ENCODE measurements around the gene VAV1. TPM values are rescaled to one million over a fixed set of nuclear protein-coding genes. Genes with fewer than 3 reads are reported as not detected.

The VAV1 gene
- total and polyA plus RNA-seq, 2 experiments from 2014 or later, result not detected

DNA sequence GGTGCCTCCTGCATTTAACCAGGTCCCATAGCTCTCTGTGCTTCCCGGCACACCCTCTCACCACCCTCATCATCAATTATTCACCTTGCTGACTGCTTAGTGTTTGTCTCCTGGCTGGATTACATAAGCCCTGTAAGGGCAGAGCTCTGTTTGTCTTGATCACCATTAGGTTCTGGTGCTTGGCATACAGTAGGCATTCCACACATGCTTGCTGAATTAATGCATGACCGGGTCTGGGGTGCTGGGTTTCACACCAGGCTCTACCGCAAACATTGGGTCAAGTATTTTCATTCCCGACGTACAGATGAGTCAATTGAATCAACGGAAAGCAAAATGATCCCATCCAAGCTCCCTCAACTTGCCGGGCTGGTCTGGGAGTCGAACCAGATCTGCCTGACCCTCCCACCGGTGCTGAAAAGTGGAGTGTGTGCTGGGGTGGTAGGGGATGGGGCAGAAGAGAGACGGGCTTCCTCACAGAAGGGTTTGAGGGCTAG is 28.5 kb downstream of the VAV1 start:
- Histone ChIP-seq H3K9ac (no peak overlapping the region), H4K20me1 (ENCODE audit: insufficient read depth) (no peaks in the 10 kb centered on the region), H3K36me3 (ENCODE audit: low read depth) (no peaks in the 10 kb centered on the region), H3K27ac (no peak overlapping the region), H3K27me3 (replicated peaks; ENCODE audit: insufficient read depth) (0 out of 2 replicates have a peak, but pooled peaks cover 3% of the 10 kb centered on the region), H3K4me1 (ENCODE audit: insufficient read depth) (peaks cover 7% of the 10 kb centered on the region), H3K4me3 (peak overlapping the region; percentile 57), H3F3A (ENCODE audit: insufficient read depth) (no peaks in the 10 kb centered on the region), H3K9me3 (ENCODE audit: low read depth) (no peaks in the 10 kb centered on the region), H3K79me2 (ENCODE audit: insufficient read depth) (no peaks in the 10 kb centered on the region), H3K9me2 (ENCODE audit: insufficient read depth) (no peaks in the 10 kb centered on the region), H3K4me2 (ENCODE audit: unreplicated experiment) (peak overlapping the region; percentile 82), H2AFZ (peak overlapping the region; percentile 88)
- TF ChIP-seq EZH2 (IDR thresholded peaks at IDR 0.05; ENCODE audit: insufficient read depth, poor library complexity, severe bottlenecking) (no peak), EZH2phosphoT487 (IDR thresholded peaks at IDR 0.05; ENCODE audit: insufficient read depth, low read depth) (no peak)
- in situ Hi-C loops (cut with MboI), result no loop called here
- 8% methylated on average over 10 of the region's 10 CpGs for WGBS, 2 experiments (ENCODE audit: low coverage in 1 of 2, low lambda C conversion rate in 2 of 2, missing lambda C conversion rate in 2 of 2)
- peak; percentile 86 for DNase-seq

DNA sequence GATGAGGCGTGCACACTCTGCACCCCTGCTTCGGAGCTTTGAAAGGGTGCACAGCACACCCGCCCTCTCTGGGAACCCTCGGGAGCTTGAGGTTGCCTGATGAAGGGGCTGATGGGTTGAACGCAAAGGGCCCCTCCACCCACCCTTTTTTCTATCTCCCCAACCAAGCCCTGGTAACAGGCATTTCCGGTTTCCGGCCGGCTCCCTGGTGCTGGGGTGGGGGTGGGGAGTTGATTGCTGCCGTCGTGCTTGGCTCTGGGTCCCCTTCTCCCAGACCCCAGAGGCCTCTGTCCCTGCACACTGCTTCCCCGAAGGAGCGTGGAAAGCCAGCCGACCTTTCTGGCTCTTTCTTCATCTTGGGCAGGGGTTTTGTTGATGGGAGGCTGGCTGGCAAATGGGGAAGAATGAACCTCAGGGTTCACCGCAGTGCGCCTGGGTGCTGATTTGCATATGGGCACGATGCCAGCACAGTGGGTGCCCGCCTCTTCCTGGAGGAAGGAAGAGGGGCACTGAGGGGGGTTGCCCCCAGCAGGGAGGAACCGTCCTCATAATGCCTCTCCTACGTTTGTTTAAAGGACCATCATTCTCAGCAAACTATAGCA is 29.1 kb downstream of the VAV1 start:
- H3K9me3 ChIP-seq (ENCODE audit: low read depth), result no peaks in the 10 kb centered on the region
- in situ Hi-C loops (cut with MboI), result no loop called here
- peak overlapping the region; percentile 57 for H3K4me3 ChIP-seq
- no peaks in the 10 kb centered on the region for H3K9me2 ChIP-seq (ENCODE audit: insufficient read depth)
- no peaks in the 10 kb centered on the region for H3K79me2 ChIP-seq (ENCODE audit: insufficient read depth)
- 6 to 14% methylated on average over 18 to 19 of the region's 19 CpGs for WGBS, 2 experiments (ENCODE audit: low coverage in 1 of 2, low lambda C conversion rate in 2 of 2, missing lambda C conversion rate in 2 of 2)
- no peak for TF ChIP-seq EZH2phosphoT487 (IDR thresholded peaks at IDR 0.05; ENCODE audit: insufficient read depth, low read depth)
- no peak for TF ChIP-seq EZH2 (IDR thresholded peaks at IDR 0.05; ENCODE audit: insufficient read depth, poor library complexity, severe bottlenecking)
- 0 out of 2 replicates have a peak, but pooled peaks cover 1% of the 10 kb centered on the region for H3K27me3 ChIP-seq (replicated peaks; ENCODE audit: insufficient read depth)
- peaks cover 7% of the 10 kb centered on the region for H3K4me1 ChIP-seq (ENCODE audit: insufficient read depth)
- peak overlapping the region; percentile 82 for H3K4me2 ChIP-seq (ENCODE audit: unreplicated experiment)
- H2AFZ ChIP-seq, result peak overlapping the region; percentile 88
- no peak overlapping the region for H3K27ac ChIP-seq
- peak; percentile 21 for DNase-seq
- no peaks in the 10 kb centered on the region for H4K20me1 ChIP-seq (ENCODE audit: insufficient read depth)
- H3K36me3 ChIP-seq (ENCODE audit: low read depth), result no peaks in the 10 kb centered on the region
- no peaks in the 10 kb centered on the region for H3F3A ChIP-seq (ENCODE audit: insufficient read depth)
- no peak overlapping the region for H3K9ac ChIP-seq

DNA sequence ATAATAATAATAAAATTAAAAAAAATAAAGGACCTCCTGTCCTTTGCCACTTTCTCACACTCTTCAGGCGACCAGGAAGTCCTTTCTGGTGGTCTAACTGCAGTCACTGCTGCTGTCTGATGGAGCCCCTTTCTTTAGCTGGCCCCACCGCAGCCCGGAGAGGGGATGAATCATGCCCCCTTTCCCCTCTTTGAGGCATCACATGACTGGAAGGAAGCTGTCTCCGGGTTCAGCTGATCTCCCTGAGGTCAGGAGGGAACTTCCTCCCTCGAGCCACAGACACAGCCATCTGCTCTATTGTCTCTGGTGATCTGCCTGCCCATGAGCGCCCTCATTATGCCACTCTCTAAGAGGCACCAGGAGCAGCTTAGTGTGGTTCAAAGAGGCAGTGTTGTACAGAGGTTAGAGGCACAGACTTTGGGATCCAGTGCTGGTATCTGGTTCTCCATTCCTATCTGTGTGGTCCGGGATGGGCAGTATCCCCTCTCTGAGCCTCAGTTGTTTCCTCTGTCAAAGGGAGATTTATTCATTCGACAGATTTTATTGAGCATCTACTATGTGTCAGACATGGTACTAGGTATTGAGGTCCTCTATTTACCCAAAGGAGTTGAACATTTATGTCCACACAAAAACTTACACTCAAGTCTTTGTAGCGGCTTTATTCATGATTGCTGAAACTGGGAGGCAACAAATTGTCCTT is 30.0 kb downstream of the VAV1 start:
- Histone ChIP-seq H3K27ac (no peak overlapping the region), H3K9ac (no peak overlapping the region), H4K20me1 (ENCODE audit: insufficient read depth) (no peaks in the 10 kb centered on the region), H3K9me3 (ENCODE audit: low read depth) (no peaks in the 10 kb centered on the region), H3K27me3 (replicated peaks; ENCODE audit: insufficient read depth) (no peaks in the 10 kb centered on the region), H3K4me3 (no peak overlapping the region), H2AFZ (no peak overlapping the region), H3K79me2 (ENCODE audit: insufficient read depth) (no peaks in the 10 kb centered on the region), H3F3A (ENCODE audit: insufficient read depth) (no peaks in the 10 kb centered on the region), H3K4me1 (ENCODE audit: insufficient read depth) (peaks cover 7% of the 10 kb centered on the region), H3K9me2 (ENCODE audit: insufficient read depth) (no peaks in the 10 kb centered on the region), H3K36me3 (ENCODE audit: low read depth) (no peaks in the 10 kb centered on the region), H3K4me2 (ENCODE audit: unreplicated experiment) (no peak overlapping the region)
- 68 to 69% methylated on average over 9 of the region's 9 CpGs for WGBS, 2 experiments (ENCODE audit: low coverage in 1 of 2, low lambda C conversion rate in 2 of 2, missing lambda C conversion rate in 2 of 2)
- TF ChIP-seq EZH2phosphoT487 (IDR thresholded peaks at IDR 0.05; ENCODE audit: insufficient read depth, low read depth) (no peak), EZH2 (IDR thresholded peaks at IDR 0.05; ENCODE audit: insufficient read depth, poor library complexity, severe bottlenecking) (no peak)
- DNase-seq, result no peak
- in situ Hi-C loops (cut with MboI), result no loop called here

- WGBS, 2 experiments (ENCODE audit: low coverage in 1 of 2, low lambda C conversion rate in 2 of 2, missing lambda C conversion rate in 2 of 2), result 74 to 76% methylated on average over 8 of the region's 8 CpGs
- no peaks in the 10 kb centered on the region for H3K79me2 ChIP-seq (ENCODE audit: insufficient read depth)
- TF ChIP-seq EZH2 (IDR thresholded peaks at IDR 0.05; ENCODE audit: insufficient read depth, poor library complexity, severe bottlenecking), result no peak
- no peak for TF ChIP-seq EZH2phosphoT487 (IDR thresholded peaks at IDR 0.05; ENCODE audit: insufficient read depth, low read depth)
- H3K9me2 ChIP-seq (ENCODE audit: insufficient read depth), result no peaks in the 10 kb centered on the region
- H3K4me3 ChIP-seq, result no peak overlapping the region
- DNase-seq, result no peak
- no peaks in the 10 kb centered on the region for H3F3A ChIP-seq (ENCODE audit: insufficient read depth)
- no peaks in the 10 kb centered on the region for H3K27me3 ChIP-seq (replicated peaks; ENCODE audit: insufficient read depth)
- H3K4me1 ChIP-seq (ENCODE audit: insufficient read depth), result peaks cover 7% of the 10 kb centered on the region
- no peaks in the 10 kb centered on the region for H3K36me3 ChIP-seq (ENCODE audit: low read depth)
- H3K4me2 ChIP-seq (ENCODE audit: unreplicated experiment), result no peak overlapping the region
- no peak overlapping the region for H3K27ac ChIP-seq
- H2AFZ ChIP-seq, result no peak overlapping the region
- in situ Hi-C loops (cut with MboI), result no loop called here
- H4K20me1 ChIP-seq (ENCODE audit: insufficient read depth), result no peaks in the 10 kb centered on the region
- H3K9me3 ChIP-seq (ENCODE audit: low read depth), result no peaks in the 10 kb centered on the region
- H3K9ac ChIP-seq, result no peak overlapping the region
These were observed 30.5 kb downstream of the VAV1 start for GRCh38 chr19:6803036-6803404.
